GM21423 (cell line): ENCODE measurements around the gene DCDC2C.

ENCODE experiments used
- ATAC-seq: cut with Tn5 transposase; IDR thresholded peaks from one replicate; pipeline ENCODE4 v1.9.1; 2021; ENCODE audit warnings: mild to moderate bottlenecking, moderate library complexity; ENCODE audit not compliant: unreplicated experiment

Gene DCDC2C

DNA sequence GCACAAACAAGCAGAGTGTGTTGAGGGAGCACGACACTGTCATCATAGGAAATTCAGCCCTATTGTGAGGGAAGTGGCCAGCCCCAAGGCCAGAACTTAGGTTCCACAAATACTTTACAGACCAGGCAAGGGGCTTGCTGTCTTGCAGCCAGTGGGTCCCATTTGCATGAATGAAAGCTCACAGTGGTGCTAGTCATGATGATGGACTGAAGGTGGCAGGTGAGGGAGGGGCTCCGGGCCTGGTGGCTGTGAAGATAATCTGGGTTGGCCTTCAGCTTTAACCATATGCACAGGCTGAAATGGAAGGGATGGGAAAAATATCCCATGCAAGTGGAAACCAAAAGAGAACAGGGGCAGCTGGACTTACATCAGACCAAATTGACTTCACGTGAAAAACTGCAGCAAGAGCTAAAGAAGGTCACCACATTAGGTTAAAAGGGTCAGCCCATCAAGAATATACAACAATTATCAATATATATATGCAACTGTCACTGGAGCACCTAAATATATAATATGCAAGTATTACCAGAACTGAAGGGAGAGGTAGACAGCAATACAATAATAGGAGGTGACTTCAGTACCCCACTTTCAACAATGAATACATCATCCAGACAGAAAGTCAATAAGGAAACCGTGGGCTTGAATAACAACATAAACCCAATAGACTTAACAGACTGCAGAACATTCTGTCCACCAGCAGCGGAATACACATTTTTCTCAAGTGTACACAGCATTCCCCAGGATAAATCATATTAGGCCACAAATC, 39.6 kb downstream of the DCDC2C start:
- no peak for ATAC-seq

DNA sequence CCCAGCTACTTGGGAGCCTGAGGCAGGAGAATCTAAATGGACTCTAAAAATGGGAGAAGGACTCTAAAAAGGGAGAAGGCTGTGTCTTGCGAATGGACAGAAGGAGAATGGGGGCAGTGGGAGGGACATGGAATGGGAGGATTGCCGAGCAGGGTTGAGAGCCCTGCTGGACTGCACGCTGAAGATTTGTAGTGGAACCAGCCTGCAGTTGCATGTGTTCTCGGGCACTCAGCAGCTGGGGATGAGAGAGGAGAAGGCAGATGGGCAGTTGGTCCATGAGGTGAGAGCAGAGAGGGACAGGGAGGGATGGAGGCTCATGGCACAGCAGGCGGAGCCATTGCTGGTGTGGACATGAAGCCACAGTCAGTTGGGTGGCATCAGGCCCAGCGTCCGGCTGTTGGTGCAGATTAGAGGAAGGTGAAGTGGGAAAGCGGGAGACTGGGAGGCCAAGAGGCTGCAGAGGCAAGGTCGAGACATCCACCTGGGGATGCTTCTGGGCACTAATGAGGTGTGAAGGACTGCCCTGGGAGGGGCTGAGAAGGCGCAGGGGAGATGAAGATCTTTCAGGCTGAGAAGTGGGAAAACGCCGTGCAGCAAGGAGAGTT, 40.7 kb downstream of the DCDC2C start:
- ATAC-seq: no peak

DNA sequence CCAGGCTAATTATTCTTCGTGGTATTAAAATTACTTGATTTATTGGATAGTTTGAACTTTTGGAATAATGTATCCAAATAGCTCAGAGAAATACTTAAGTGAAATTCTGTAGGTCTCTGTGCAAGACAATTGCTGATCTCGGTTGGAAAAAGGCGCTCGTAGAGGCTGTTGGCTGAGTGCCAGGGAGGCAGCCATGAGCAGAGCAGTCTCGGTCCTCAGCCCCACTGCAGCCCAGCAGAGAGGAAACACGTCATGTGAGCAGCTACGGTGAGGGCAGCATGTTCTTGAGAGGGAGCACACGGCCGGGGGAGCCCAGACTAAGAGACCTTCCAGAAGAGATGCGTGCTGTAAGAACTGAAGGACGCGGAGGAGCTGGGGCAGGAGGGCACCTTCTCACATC, 42.5 kb downstream of the DCDC2C start:
- ATAC-seq: no peak

DNA sequence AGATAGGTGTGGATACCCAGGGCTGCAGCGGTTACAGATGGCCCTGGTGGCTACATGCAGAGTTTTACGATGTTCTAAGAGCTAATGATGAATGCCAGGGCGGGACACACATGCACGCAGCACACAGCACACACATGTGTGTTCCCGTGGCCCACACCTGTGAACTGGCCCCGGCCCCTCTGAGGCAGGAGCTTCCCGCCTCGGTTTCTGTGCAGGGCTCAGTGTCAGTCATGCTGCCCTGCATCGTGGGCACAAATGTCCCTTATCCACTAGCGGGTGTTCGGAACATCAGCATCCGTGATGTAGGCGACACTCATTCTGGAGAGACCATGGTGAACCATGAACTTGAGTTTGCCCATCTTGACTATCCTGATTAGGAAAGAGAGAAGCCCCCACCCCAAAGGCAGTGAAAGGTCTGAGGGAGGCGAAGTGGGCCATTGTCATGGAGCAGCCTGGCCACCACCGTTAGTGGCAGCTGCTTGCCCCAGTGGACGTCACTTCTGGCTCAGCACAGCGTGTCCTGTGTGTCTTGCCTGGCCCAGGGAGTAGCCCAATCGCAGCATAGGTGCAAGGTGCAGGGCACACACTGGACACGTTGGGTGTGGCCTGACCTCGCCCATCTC, 43.8 kb downstream of the DCDC2C start:
- no peak for ATAC-seq

DNA sequence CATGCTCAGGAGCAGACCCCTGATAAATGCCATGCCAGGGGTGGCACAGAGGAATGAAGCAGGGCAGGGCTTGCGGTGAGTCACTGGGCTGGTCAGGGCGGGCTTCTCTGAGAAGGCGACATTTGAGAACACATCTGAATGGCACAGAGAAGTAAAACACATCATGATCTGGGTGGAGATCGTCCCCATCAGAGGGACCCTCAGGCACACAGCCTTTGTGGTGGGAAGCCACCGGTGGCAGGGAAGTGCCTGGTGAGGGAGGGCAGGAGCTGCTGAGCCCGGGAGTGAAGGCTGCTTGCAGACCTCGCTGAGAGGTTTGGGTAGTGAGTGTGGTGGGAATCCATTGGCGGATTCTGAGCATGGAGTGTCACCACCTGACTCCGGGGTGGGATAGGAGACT, 44.5 kb downstream of the DCDC2C start:
- no peak for ATAC-seq

DNA sequence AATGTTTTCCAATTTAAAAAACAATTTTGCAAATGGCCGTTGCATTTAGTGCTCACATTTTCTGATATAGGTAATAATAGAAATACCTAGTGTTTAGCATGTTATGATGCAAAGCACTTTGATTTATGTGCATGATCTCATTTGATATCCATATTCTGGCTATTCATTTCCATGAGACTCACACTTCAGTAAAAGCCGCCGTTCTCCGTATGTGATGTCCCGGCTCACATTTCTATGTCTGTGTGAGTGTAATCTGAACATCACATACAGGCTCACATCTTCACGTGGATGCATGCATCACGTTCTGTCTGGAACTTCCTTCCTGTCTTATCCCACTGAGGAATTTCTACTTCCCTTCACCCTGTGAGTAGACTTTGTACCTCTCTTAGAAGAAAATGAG, 45.8 kb downstream of the DCDC2C start:
- ATAC-seq: no peak

DNA sequence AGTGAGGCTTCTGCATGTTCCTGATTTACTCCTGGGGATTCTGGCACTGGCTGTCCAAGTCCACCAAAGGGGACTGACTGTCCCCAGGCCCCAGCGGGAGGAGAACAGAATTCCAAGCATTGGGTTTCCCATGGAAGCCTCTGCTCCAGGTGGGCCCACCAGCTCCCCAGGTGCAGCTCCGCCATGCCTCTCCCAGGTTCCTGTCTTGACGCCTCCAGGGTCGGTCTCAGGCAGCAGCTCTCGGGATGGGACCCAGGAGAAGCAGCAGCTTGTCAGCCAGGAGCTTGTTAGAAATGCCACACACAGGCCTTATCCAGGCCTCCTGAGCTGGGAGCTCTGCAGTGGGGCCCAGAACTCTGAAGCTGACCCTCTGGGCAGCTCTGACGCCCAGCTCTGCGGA, 47.9 kb downstream of the DCDC2C start:
- no peak for ATAC-seq

DNA sequence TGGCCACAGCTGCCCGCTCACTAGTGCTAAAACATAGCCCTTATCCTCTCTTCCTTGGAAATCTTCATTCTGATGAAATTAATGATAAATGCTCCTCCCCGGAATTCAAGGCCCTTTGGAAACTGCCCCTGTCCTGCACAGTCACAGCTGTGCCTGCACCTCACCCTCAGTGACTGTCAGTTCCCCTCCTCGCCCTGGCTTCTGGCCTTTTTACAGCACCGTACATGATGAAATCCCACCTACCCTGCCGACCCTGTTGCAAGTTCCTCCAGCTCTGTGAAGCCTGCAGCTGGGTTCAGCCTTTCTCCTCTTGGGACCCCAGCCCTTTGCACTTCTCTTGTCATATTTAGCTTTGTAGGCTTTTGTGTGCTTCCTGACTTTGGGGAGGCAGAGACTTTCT, 48.4 kb downstream of the DCDC2C start:
- no peak for ATAC-seq

DNA sequence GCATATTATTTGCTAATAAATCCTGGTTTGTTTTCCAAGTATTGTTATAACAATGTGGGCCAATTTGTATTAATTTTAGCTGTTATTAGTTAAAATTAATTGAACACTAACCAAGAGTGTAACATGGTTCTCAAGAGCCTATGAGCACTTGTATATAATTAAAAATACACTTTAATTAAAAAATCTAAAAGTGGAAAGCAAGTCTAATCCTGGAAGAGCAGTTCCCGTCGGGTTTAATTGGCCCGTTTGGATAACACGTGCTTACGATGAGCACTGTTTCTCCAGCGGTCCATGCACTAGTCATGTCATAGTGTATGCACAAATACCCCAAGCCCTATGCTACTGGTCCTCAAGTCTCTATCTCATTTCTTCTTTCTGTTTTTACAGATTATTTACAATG, 49.0 kb downstream of the DCDC2C start:
- no peak for ATAC-seq

DNA sequence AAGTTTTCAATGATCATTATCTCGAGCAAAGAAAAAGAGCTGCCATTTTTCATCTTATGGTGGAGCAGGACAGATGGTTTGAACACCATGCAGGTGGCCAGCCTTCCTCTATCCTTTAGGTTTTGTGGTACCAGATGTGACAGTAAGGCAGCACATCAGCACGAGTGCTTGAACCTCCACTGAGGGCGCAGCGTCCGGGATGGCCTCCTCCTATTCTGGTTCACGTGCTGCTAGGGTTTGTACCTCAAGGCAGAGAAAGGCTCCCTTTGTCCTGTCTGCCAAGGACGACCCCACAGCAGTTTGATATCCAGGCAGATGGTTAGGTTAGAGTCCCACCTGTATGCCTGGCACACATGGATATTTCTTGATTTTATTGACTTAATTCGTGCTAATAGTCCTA, 50.2 kb downstream of the DCDC2C start:
- no peak for ATAC-seq

DNA sequence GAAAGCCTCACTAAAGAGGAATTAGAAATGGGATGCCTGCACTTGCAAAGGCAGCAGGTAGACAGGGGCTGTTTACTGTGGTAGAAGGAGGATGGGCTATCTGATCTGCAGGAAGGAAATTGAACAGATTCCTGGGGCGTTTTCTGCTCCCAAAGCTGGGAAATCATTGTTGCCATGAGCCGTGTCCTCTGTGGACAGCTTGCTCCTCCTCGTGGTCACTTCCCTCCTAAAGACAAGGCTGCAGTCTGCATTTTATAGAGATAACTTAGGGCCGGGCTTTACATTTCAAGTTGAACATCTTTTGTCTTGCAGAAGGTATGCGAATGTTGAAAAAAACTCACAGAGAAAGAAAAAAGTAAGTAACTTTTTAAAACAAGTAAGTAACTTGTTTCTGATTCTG, 50.9 kb downstream of the DCDC2C start:
- no peak for ATAC-seq

DNA sequence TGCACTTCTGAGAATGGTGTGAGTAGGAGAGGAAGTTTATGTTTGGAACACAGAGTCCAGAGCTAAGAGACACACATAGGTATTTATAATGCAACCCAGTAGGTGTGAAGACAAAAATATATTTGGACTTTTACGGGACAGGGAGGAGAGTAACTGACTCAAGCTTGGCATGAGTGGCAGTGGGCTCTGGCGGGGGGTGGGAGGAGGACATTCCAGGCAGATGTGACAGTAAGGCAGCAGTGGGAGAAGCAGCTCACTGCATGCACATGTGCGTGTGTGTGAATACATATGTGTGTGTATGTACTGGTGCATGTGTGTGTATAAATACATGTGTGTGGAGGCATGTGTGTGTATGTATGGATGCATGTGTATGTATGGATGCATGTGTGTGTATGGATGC, 51.4 kb downstream of the DCDC2C start:
- ATAC-seq: no peak

DNA sequence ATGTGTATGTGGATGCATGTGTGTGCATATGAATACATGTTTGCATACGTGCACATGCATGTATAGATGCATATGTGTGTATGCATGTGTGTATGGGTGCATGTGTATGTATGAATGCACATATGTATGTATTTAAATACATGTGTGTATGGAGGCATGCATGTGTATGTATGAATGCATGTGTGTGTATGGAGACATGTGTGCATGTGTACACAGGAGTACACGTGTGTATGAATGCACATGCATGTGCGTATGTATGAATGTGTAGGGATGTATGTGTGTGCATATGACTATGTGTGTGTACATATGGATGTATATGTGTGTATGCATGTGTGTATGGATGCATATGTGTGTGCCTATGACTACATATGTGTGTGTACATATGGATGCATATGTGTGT, 51.9 kb downstream of the DCDC2C start:
- ATAC-seq: no peak

DNA sequence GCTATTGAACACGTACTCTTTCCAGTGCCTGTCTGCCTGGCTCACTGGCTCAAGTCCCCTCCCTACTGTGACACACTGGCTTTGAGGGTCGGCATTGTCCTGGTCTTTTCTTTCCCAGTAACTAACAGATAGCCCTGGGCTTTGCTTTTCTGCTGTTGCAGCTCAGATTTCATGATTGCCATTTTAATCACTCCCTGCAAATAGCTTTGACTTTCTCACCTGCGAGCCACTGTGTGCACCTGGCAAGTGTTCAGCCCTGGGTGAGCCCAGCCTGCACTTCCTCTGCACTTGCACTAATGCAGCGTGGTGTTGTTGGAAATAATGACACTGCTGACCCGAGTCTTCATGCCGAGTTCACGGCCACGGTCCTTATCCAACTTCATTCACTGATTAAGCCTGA, 52.9 kb downstream of the DCDC2C start:
- ATAC-seq: no peak

DNA sequence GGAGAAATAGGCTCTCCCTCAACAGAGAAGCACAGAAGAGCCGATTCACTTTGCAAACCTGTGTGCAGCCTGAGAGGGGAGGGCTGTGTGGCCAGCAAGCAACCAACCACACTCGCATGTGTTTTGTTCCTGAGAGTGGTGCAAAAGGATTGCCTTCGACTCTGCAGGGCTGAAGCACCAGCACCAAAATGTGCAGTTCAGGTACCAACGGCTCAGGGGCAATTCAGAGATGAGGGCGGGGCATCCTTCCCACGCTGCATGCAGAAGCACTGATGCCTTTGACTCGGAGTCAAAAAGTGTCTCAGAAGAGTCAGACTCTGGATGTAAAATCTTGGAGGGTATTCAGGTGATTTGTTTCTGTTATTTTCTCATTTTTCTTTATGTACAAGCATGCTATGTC, 55.5 kb downstream of the DCDC2C start:
- ATAC-seq: no peak

DNA sequence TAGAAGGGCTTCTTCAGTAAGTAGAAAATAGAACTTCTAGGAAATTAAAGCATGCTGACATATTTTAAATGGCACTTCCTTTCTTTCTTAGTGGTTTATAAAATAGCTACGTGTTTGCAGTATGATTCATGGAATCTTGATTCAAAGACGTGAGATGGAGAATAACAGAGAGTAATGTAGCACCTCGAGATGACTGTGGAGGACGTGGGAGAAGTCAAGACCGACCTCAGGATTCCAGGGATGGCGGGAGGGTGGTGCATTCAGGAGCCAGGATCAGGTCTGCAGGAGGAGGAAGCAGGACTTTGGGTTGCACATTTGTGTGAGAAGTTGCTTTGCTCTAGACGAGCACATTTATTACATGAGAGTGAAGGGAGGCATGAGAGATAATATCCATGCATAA, 56.0 kb downstream of the DCDC2C start:
- no peak for ATAC-seq

DNA sequence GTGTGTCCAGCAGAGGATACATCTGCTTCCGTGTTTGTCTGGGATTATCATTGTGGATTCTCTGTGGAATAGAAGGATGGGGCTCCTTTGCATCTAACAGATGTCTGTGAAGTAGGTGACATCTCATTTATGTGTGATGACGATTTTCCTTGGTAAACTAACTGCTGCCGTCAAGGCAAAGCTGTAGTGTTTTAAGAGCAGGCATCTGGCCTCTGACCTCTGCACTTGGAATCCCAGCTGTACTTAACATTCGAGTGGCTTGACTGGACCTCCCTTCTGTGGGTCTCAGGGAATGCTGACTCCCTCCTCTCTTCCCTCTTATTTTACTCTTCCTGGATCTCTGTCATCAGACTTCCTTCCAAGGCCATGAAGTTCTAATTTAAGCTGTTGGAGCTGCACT, 56.4 kb downstream of the DCDC2C start:
- no peak for ATAC-seq

DNA sequence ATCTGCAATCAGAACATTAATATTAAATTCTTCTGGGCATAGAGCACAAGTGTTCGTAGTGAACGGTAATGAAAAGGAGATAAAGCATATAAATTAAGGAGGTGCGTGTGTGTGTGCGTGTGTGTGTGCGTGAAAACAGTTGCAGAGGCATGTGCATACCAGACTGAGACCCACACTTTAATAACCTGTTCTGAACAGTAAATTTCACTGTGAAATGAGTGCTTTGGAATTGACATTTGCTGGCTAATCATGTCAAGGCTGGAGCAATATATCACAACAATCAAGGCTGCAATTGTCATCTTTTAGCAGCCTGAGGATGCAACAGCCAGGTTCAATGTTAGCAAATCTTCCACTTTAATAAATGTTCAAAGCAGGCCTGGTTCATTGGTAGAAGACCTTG, 57.9 kb downstream of the DCDC2C start:
- no peak for ATAC-seq

DNA sequence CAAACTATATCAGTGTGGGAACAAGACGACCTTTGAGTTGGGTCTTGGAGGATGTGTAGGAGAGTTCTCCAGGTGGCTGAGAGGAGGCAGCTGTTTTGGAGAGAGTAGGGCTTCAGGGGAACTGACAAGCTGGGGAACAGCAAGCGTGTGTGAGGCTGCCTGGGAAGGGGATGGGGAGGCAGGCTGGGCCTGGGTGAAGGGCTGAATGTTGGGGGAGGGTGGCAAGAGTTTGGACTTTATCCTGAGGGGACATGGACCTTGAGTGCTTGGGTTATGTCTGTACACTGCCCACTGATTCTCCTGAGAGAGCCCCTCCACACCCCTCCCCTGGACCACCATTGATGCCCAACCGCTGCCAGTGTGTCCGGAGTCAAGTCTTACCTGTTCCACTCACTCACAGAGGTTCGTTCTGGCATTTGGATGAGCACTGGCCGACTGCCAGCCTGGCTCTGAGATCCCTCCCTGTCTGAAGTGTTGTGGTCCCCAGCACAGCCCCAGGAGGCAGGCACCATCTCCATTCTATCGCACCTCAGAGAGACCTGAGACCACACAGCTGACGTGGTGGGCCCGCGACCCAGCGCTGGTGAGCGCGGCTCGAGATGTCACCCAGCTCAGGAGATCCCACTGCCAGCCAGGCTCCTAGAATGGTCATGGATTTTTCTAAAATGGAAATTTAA, 59.5 kb downstream of the DCDC2C start:
- no peak for ATAC-seq

DNA sequence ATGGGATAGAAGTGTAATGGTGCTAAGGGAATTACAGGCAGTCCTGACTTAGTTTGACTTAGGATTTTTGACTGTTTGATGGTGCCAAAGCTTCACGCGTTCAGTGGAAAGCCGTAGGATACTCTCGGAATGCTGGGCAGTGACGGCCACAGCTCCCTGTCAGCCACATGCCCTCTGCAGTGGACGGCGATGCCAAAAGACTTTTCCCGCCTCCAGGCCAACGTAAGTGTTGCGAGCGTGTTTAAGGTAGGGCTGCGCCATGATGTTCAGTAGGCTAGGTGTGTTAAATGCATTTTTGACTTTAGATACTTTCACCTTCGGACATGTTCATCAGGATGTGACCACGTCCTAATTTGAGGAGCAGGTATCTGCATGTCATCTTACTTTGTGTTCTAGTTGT, 63.4 kb downstream of the DCDC2C start:
- ATAC-seq: no peak

DNA sequence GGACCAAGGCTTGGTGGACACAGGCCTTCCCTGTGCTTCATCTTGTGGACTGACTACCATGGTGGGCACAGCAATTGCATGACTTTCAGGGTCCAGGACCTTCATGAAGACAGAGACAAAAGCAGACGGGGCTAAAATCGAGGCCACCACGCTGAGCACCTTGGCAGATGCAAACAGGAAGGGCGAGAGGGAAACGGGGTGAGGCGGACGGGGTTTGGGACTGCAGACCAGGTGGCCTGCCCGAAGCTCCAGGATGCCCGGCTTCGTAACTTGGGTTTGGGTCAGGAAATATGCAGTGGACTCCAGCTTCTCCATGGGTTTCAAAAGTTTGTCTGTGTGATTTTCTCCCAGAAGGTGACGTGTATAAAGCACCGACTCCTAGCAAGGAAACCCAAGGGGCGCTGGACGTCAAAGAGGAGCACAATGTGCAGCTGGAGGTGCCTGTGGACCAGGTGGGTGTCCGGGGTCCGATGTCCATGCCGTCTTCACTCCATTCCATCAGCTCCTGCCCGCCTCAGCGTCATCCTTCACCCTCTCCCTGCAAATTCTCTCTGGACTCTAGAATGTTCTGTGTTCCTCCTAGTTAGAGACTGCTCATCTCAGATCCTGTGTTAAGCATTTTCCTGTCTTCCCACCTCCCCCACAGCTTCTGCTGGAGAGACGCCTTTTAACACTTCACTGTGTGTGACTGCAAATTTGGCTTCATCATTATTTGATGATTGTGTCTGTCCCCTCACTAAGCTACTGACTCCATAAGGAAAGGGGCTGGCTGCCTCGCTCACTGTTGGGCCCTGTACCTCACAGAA, 65.8 kb downstream of the DCDC2C start:
- no peak for ATAC-seq
